Measurements from ENCODE around the gene SERP2.

SERP2 gene

DNA sequence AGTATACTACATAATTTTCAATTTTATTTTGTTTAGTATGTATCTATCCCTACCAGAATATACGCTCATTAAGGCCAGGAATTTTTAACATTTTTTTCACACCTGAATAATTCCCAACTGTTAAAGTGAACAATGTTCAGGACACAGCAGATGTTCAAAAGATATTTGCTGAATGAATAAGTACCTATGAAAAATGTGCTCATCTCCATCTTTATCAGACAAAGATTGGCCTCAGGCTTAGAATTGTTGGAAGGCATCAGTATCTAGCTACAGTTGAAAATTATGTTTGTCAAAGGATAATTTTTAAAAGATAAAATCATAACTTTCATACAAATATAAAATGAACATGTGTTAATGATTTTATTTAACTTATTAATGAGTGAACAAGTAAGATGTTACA is 30.9 kb upstream of the SERP2 start:
- H3K9ac ChIP-seq (ENCODE audit: low read depth, low read length): no peak overlapping the region
- no peaks in the 10 kb centered on the region for H3K4me1 ChIP-seq (ENCODE audit: control insufficient read depth, insufficient read depth, low read length)
- no peak overlapping the region for H3K4me3 ChIP-seq (ENCODE audit: low read depth, low read length)

GRCh38 chr13:44346534-44346933 is 27.1 kb upstream of the SERP2 start:
- Histone ChIP-seq H3K36me3 (ENCODE audit: control insufficient read depth, insufficient read depth, low read length) (no peaks in the 10 kb centered on the region), H3K4me1 (ENCODE audit: control insufficient read depth, insufficient read depth, low read length) (no peaks in the 10 kb centered on the region), H3K27me3 (ENCODE audit: control insufficient read depth, insufficient read depth, low read length) (no peaks in the 10 kb centered on the region), H3K9ac (ENCODE audit: low read depth, low read length) (no peak overlapping the region), H3K9me3 (ENCODE audit: control insufficient read depth, insufficient read depth, low read length) (no peaks in the 10 kb centered on the region), H3K4me3 (ENCODE audit: low read depth, low read length) (no peak overlapping the region)

More for the DNA sequence above, 30.9 kb upstream of the SERP2 start:
- Histone ChIP-seq H3K36me3 (ENCODE audit: control insufficient read depth, insufficient read depth, low read length) (no peaks in the 10 kb centered on the region), H3K9me3 (ENCODE audit: control insufficient read depth, insufficient read depth, low read length) (no peaks in the 10 kb centered on the region), H3K27me3 (ENCODE audit: control insufficient read depth, insufficient read depth, low read length) (no peaks in the 10 kb centered on the region)

DNA sequence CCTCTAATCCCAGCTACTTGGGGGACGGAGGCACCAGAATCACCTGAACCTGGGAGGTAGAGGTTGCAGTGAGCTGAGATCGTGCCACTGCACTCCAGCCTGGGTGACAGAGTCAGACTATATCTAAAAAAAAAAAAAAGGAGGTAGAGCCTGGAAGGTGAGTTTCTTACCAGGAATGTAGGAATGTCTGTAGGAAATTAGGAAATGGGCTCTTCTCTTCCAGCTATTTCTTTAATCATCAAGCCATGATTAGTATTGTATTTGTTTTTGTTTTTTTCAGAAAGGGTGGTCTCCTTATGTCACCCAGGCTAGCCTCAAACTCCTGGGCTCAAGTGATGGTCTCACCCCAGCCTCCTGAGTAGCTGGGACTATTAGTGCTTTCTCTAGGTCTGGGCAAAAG is 26.3 kb upstream of the SERP2 start:
- Histone ChIP-seq H3K9ac (ENCODE audit: low read depth, low read length) (no peak overlapping the region), H3K4me3 (ENCODE audit: low read depth, low read length) (no peak overlapping the region), H3K4me1 (ENCODE audit: control insufficient read depth, insufficient read depth, low read length) (no peaks in the 10 kb centered on the region), H3K36me3 (ENCODE audit: control insufficient read depth, insufficient read depth, low read length) (no peaks in the 10 kb centered on the region), H3K27me3 (ENCODE audit: control insufficient read depth, insufficient read depth, low read length) (no peaks in the 10 kb centered on the region), H3K9me3 (ENCODE audit: control insufficient read depth, insufficient read depth, low read length) (no peaks in the 10 kb centered on the region)

DNA sequence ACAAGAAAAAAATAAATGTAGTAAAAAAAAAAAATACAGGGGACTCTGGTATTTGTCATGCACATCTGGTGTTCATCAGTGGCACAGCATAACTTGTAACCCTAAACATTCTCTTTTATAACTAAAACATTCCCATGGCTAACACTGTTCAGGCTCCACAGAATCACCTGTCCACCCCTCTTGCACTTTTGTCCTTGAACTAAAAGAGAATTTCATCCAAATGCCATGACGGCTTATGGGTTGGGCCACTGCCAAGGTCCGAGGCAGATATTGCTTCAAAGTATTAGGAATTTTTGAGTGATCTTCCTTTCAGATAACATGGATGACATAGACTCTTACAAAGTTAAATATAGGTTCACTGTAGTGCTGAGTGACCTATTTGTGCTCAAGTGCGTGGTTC is 25.7 kb upstream of the SERP2 start:
- H3K27me3 ChIP-seq (ENCODE audit: control insufficient read depth, insufficient read depth, low read length): no peaks in the 10 kb centered on the region
- H3K4me1 ChIP-seq (ENCODE audit: control insufficient read depth, insufficient read depth, low read length): no peaks in the 10 kb centered on the region
- no peaks in the 10 kb centered on the region for H3K36me3 ChIP-seq (ENCODE audit: control insufficient read depth, insufficient read depth, low read length)
- H3K9me3 ChIP-seq (ENCODE audit: control insufficient read depth, insufficient read depth, low read length): no peaks in the 10 kb centered on the region
- no peak overlapping the region for H3K4me3 ChIP-seq (ENCODE audit: low read depth, low read length)
- H3K9ac ChIP-seq (ENCODE audit: low read depth, low read length): no peak overlapping the region

DNA sequence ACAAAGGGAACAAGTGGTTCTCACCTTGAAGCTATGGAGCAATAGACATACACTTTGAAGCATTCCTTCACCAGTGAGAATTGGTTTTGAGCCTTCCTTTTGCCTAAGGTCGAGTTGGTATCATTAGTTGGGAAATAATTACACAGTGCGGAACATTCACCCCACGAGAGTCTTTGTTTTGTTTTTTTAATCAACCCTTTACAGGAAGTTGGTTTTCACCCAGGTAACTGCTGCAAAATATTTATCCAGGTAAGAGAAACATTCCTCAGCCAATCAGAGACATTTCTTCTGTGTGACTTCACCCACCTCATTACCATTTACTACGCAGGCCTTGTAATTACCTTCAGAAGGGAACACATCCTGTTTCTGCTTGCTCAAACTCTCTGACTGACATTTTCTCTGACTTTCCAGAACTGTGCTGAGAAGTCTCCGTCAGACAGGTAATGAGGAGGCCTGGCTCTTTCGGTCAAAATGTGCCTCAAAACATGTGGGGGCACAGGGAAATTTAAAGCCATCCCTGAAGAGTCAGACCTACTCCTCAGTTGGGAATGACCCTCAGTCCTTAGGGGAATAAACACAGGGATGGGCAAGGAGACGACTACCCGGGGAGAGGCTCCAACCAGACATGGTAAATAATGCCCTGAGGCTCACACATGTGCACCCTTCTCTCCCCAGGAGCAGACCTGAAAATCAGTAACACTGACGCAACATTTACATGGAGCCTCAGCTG is 22.7 kb upstream of the SERP2 start:
- no peaks in the 10 kb centered on the region for H3K27me3 ChIP-seq (ENCODE audit: control insufficient read depth, insufficient read depth, low read length)
- no peak overlapping the region for H3K9ac ChIP-seq (ENCODE audit: low read depth, low read length)
- no peak overlapping the region for H3K4me3 ChIP-seq (ENCODE audit: low read depth, low read length)
- no peaks in the 10 kb centered on the region for H3K4me1 ChIP-seq (ENCODE audit: control insufficient read depth, insufficient read depth, low read length)
- no peaks in the 10 kb centered on the region for H3K36me3 ChIP-seq (ENCODE audit: control insufficient read depth, insufficient read depth, low read length)
- H3K9me3 ChIP-seq (ENCODE audit: control insufficient read depth, insufficient read depth, low read length): no peaks in the 10 kb centered on the region

DNA sequence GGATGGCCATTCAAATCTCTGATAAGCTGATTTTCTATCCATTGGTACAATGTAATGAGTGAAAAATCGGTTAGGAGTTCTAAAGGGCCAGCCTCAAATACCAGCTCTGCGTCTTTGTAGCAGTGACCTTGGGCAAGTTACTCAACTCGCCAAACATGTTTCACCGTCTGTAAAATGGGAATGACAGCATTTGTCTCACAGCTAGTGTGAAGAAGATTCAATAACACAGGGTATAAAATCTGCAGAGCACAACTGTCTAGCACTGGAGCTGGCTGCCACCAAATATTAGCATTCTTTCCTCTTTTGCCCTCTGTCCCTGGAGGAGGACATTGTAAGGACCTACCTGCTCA is 22.1 kb upstream of the SERP2 start:
- Histone ChIP-seq H3K9ac (ENCODE audit: low read depth, low read length) (no peak overlapping the region), H3K4me3 (ENCODE audit: low read depth, low read length) (no peak overlapping the region), H3K36me3 (ENCODE audit: control insufficient read depth, insufficient read depth, low read length) (no peaks in the 10 kb centered on the region), H3K27me3 (ENCODE audit: control insufficient read depth, insufficient read depth, low read length) (no peaks in the 10 kb centered on the region), H3K9me3 (ENCODE audit: control insufficient read depth, insufficient read depth, low read length) (no peaks in the 10 kb centered on the region), H3K4me1 (ENCODE audit: control insufficient read depth, insufficient read depth, low read length) (no peaks in the 10 kb centered on the region)

DNA sequence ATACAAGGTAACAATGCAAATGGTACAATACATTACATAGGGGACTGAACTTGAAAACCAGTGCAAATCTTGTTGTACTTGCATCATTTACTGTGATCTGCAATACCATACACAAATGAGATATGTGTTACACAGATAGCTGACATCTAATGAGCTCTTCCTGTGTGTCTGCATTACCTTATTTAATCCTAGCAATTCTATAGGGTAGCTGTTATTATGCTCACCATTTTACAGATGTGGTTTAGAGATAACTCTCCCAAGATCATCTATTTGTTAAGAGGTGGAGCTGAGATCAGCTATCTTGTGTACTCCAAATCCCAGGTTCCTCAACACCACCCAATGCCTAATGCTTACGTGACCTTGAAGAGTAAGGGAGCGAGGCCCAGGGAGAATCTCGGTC is 21.4 kb upstream of the SERP2 start:
- no peak overlapping the region for H3K9ac ChIP-seq (ENCODE audit: low read depth, low read length)

GRCh38 chr13:44352671-44353070 is 21.0 kb upstream of the SERP2 start:
- Histone ChIP-seq H3K4me3 (ENCODE audit: low read depth, low read length) (no peak overlapping the region), H3K36me3 (ENCODE audit: control insufficient read depth, insufficient read depth, low read length) (no peaks in the 10 kb centered on the region), H3K9ac (ENCODE audit: low read depth, low read length) (no peak overlapping the region), H3K4me1 (ENCODE audit: control insufficient read depth, insufficient read depth, low read length) (no peaks in the 10 kb centered on the region), H3K9me3 (ENCODE audit: control insufficient read depth, insufficient read depth, low read length) (no peaks in the 10 kb centered on the region), H3K27me3 (ENCODE audit: control insufficient read depth, insufficient read depth, low read length) (no peaks in the 10 kb centered on the region)

More for the DNA sequence above, 21.4 kb upstream of the SERP2 start:
- no peaks in the 10 kb centered on the region for H3K9me3 ChIP-seq (ENCODE audit: control insufficient read depth, insufficient read depth, low read length)
- H3K4me1 ChIP-seq (ENCODE audit: control insufficient read depth, insufficient read depth, low read length): no peaks in the 10 kb centered on the region
- no peaks in the 10 kb centered on the region for H3K36me3 ChIP-seq (ENCODE audit: control insufficient read depth, insufficient read depth, low read length)
- H3K4me3 ChIP-seq (ENCODE audit: low read depth, low read length): no peak overlapping the region
- H3K27me3 ChIP-seq (ENCODE audit: control insufficient read depth, insufficient read depth, low read length): no peaks in the 10 kb centered on the region

GRCh38 chr13:44354331-44354730 is 19.3 kb upstream of the SERP2 start:
- H3K9ac ChIP-seq (ENCODE audit: low read depth, low read length): no peak overlapping the region
- H3K4me3 ChIP-seq (ENCODE audit: low read depth, low read length): no peak overlapping the region
- H3K36me3 ChIP-seq (ENCODE audit: control insufficient read depth, insufficient read depth, low read length): no peaks in the 10 kb centered on the region
- H3K9me3 ChIP-seq (ENCODE audit: control insufficient read depth, insufficient read depth, low read length): no peaks in the 10 kb centered on the region
- no peaks in the 10 kb centered on the region for H3K4me1 ChIP-seq (ENCODE audit: control insufficient read depth, insufficient read depth, low read length)
- no peaks in the 10 kb centered on the region for H3K27me3 ChIP-seq (ENCODE audit: control insufficient read depth, insufficient read depth, low read length)

- Histone ChIP-seq H3K4me1 (ENCODE audit: control insufficient read depth, insufficient read depth, low read length) (no peaks in the 10 kb centered on the region), H3K4me3 (ENCODE audit: low read depth, low read length) (no peak overlapping the region), H3K9ac (ENCODE audit: low read depth, low read length) (no peak overlapping the region), H3K27me3 (ENCODE audit: control insufficient read depth, insufficient read depth, low read length) (no peaks in the 10 kb centered on the region), H3K9me3 (ENCODE audit: control insufficient read depth, insufficient read depth, low read length) (no peaks in the 10 kb centered on the region), H3K36me3 (ENCODE audit: control insufficient read depth, insufficient read depth, low read length) (no peaks in the 10 kb centered on the region)
Observed at GRCh38 chr13:44354884-44355283, 18.7 kb upstream of the SERP2 start.

DNA sequence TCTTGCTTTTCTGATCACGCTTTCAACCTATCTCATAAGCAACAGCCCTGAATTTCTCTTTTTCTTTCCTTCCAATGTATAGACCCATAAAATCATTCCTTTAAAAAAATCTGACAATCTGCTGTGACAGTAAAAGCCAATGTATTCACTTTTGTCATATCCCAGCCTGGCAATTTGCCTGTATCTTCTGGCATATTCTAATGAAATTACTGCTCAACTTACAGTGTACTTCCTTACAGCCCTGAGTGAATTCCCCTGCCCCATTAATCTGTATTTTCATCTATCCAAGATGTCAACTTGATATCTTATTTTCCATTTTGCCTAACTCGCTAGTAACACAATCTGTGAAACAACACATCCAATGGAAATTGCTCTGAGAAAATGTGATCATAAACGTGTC is 18.0 kb upstream of the SERP2 start:
- no peaks in the 10 kb centered on the region for H3K36me3 ChIP-seq (ENCODE audit: control insufficient read depth, insufficient read depth, low read length)
- no peaks in the 10 kb centered on the region for H3K4me1 ChIP-seq (ENCODE audit: control insufficient read depth, insufficient read depth, low read length)
- no peaks in the 10 kb centered on the region for H3K9me3 ChIP-seq (ENCODE audit: control insufficient read depth, insufficient read depth, low read length)
- no peak overlapping the region for H3K9ac ChIP-seq (ENCODE audit: low read depth, low read length)
- H3K27me3 ChIP-seq (ENCODE audit: control insufficient read depth, insufficient read depth, low read length): no peaks in the 10 kb centered on the region
- H3K4me3 ChIP-seq (ENCODE audit: low read depth, low read length): no peak overlapping the region

DNA sequence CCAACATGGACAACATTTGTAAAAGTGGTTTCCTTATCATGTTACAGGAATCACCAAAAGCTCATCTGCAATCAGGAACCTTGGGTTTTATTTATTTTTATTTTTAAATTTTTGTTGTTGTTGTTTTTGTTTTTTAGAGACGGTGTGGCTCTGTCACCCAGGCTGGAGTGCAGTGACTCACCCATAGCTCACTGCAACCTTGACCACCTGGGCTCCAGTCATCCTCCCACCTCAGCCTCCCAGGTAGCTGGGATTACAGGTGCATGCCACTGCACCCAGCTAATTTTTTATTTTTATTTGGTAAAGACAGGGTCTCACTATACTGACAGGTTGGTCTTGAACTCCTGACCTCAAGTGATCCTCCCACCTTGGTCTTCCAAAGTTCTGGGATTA is 13.6 kb upstream of the SERP2 start:
- no peaks in the 10 kb centered on the region for H3K27me3 ChIP-seq (ENCODE audit: control insufficient read depth, insufficient read depth, low read length)
- no peaks in the 10 kb centered on the region for H3K4me1 ChIP-seq (ENCODE audit: control insufficient read depth, insufficient read depth, low read length)
- H3K9ac ChIP-seq (ENCODE audit: low read depth, low read length): no peak overlapping the region
- H3K4me3 ChIP-seq (ENCODE audit: low read depth, low read length): no peak overlapping the region
- no peaks in the 10 kb centered on the region for H3K9me3 ChIP-seq (ENCODE audit: control insufficient read depth, insufficient read depth, low read length)
- H3K36me3 ChIP-seq (ENCODE audit: control insufficient read depth, insufficient read depth, low read length): no peaks in the 10 kb centered on the region

All from iPS-15b (cell line).